NCI-H526 treated with DMSO at 0.1 percent for 48 hours (cell line): ENCODE measurements around the gene ARFGEF2.
"Not testable (repeated sequence)": the region's sequence is repeated elsewhere in the genome, so short reads cannot be mapped to it uniquely, and the experiment has no call there.

ENCODE experiments used
- DNase-seq: peaks from one replicate; lab custom pipeline; 2025; lab: John Stamatoyannopoulos, UW

The ARFGEF2 gene

DNA sequence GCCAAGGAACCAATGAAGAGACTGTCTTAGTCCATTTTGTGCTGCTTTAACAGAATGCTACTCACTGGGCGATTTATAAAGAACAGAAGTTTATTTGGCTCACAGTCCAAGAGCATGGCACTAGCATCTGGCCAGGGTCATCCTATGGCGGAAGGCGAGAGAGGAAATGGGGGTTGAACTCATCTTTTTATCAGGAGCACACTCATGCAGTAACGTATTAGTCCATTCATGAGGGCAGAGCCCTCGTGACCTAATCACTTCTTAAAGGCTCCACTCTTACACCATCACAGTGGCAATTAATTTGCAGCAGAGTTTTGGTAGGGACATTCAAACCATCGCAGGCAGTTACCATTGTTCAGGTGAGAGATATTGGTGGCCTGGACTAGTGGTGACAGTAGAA lies 8.5 kb downstream of the ARFGEF2 start:
- no peak for DNase-seq

DNA sequence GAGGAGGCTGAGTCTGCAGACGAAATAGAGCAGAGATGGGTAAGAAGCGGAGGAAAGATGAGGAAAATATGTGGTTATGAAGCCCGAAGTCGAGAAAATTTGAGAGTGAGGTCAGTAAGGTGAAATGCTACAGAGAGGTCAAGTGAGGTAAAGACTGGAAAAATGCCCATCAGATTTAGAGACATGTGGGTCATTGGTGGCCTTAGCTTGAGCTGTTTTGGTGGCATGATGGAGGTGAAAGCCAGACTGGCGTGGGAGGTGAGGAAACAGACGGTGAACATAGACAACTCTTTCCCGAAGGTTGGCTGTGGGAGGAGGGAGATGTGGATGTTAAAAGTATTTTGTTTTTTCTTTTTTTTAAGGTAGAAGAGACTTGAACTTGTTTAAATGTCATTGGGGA lies 9.4 kb downstream of the ARFGEF2 start:
- DNase-seq, result no peak

DNA sequence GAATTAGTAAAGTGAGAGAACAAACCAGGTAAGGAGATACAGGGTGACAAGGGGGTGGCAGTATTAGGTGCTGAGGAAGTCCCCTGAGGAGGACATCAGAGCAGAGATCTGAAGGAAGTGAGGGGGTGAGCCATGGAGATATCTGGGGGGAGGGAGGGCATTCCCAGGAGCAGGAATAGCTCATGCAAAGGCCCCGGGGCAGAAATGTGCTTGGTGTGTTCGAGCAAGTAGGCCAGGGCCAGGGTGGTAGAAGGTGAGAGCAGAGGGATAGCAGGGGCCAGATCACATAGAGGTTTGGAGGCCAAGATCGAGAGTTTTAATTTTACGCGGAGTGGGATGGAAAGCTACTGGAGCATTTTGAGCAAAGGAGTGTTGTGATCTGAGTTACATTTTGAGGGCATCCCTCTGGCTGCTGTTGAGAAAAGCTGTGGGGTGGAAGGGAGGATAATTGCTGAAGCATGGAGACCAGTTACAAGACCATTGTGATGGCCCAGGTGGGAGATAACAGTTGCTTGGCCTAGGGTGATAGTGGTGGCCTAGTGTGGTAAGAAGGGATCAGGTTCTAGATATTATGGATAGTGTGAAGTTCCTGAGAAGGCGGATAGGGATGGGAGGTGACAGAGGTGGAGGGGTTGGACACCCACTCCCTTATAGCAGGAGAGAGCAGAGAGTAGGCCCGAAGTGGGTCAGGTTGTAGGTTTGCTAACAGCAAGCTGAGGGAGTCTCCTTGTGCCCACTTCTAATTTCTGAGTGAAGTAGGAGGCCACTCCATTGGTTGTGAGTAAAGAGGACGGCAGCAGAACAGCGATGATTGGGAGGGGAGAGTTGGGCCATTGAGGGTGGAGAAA lies 10.2 kb downstream of the ARFGEF2 start:
- no peak for DNase-seq

DNA sequence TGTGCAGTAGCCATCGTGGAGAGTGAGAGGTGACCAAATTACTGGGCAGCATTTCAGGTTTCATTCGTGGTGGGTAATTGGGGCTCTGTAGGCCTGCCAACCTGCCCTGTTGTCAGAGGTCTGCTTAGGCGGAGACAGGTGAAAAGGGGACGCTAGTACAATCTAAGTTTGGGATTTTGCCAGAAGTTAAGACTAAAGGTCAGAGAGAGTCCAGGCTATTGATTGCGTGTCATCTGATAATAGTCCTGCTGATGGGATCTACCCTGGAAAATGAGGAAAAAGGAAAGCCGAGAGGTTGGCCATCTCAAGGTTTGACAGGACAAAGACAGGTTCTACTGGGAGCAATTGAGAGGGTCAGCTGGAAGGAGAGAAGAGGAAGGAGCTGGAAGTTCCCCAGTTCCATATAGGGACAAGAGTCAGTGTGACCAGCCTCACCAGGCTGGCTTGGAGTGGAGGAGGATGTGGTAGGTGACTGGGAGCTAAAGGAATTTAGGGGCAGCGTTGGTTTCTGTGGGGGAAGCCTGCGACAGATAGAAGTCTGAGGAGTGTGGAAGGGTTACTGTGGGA lies 10.9 kb downstream of the ARFGEF2 start:
- no peak for DNase-seq

DNA sequence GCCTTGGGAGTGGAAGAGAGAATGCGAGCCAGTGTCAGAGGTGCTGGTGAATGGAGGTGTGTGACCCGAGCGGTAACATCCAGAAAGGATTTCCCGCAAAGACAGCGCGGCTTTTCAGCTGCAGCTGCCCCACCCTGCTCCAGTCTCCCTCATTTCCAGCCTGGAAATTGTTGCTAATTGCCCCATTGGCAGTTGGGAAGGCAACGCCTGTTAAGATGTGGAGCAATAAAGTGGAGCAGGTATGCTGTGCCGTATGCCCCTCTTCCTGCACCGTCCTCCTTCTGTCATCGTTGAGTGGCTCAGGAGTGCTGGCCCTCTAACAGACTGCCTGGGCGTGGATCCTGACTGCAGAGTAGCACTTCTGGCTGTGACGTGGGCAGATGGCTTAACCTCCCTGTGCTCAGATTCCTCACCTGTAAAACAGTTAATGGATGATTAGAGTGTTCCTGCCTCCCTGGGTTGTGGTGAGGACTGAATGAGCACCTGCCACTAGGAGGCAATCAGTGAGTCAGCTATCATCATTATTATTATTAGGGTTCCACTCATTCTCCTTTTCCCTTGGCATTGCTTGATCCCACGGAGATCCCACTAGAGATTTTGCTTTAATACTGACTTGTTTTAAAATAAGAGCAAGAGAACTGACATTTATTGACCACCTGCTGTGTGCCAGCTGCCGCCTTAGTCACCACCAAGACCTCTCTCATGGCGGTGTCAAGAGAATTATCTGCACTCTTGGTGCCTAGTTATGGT lies 11.7 kb downstream of the ARFGEF2 start:
- no peak for DNase-seq

DNA sequence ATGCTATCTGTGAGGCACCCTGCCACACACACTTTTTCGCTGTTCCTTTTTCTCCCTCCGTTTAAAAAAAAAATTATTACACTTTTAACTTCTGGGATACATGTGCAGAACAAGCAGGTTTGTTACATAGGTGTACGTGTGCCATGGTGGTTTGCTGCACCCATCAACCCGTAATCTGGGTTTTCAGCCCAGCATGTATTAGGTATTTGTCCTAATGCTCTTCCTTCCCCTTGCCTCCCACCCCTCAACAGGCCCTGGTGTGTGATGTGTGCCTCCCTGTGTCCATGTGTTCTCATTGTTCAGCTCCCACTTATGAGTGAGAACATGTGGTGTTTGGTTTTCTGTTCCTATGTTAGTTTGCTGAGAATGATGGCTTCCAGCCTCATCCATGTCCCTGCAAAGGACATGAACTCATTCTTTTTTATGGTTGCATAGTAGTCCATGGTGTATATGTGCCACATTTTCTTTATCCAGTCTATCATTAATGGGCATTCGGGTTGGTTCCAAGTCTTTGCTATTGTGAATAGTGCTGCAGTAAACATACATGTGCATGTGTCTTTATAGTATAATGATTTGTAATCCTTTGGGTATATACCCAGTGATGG lies 12.9 kb downstream of the ARFGEF2 start:
- not testable (repeated sequence) for DNase-seq

DNA sequence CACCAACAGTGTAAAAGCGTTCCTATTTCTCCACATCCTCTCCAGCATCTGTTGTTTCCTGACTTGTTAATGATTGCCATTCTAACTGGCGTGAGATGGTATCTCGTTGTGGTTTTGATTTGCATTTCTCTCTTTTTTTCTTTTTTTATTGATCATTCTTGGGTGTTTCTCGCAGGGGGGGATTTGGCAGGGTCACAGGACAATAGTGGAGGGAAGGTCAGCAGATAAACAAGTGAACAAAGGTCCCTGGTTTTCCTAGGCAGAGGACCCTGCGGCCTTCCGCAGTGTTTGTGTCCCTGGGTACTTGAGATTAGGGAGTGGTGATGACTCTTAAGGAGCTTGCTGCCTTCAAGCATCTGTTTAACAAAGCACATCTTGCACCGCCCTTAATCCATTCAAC lies 13.5 kb downstream of the ARFGEF2 start:
- DNase-seq, result not testable (repeated sequence)

DNA sequence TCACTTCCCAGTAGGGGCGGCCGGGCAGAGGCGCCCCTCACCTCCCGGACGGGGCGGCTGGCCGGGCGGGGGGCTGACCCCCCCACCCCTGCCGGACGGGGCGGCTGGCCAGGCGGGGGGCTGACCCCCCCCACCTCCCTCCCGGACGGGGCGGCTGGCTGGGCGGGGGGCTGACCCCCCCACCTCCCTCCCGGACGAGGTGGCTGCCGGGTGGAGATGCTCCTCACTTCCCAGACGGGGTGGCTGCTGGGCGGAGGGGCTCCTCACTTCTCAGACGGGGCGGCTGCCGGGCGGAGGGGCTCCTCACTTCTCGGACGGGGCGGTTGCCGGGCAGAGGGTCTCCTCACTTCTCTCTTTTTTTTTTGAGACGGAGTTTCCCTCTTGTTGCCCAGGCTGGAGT lies 14.7 kb downstream of the ARFGEF2 start:
- DNase-seq, result not testable (repeated sequence)

DNA sequence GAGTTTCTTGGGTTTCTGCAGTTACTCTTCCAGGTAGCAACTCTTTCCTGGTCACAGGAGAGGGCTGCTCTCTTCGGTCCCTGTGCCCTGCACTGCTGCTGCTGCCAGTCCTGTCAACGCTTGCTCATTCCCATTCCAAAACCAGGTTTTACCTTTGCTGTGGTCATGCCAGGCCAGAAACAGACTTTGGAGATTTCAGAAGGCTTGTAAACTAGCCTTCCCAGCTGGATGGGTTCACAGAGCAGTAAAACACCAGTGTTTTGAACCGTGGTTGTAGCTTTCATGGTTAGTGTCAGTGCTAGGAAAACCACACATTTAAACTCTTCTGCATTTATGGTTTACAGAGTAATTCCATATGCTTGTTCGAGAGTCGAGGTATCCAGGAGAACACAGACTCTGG lies 16.2 kb downstream of the ARFGEF2 start:
- no peak for DNase-seq

DNA sequence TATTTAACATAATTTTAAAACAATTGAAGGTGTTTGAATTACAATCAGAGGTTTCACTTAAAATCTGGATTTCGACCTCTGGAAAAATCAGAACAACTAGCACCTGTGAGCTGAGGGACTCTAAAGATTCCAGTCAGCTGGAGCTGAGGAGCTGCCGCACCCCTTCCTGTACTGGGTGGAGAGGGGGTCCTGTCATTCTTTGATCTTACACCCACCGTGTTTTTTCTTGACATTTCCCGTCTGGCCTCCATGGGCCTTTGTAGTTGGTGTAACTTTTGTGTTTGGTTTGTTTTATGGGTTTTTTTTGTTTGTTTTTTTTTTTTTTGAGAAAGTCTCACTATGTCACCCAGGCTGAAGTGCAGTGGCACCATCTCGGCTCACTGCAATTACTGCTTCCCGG lies 17.2 kb downstream of the ARFGEF2 start:
- DNase-seq, result no peak

DNA sequence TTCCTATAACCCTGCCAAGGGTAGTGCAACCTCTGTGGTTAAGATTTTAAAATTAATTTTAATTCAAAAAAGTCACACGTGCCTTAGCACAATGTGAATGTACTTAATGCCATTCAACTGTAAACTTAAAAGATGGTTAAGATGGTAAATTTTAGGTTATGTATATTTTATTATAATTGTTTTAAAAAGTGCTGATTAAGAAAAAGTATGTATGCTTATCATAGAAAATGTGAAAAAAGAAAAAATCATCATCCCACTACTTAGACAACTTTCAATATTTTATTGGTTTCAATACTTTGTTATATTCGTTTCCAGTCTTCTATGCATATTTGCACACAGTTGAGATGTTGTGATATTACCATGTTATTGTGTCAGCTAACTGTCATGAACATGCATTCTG lies 18.7 kb downstream of the ARFGEF2 start:
- DNase-seq, result no peak

DNA sequence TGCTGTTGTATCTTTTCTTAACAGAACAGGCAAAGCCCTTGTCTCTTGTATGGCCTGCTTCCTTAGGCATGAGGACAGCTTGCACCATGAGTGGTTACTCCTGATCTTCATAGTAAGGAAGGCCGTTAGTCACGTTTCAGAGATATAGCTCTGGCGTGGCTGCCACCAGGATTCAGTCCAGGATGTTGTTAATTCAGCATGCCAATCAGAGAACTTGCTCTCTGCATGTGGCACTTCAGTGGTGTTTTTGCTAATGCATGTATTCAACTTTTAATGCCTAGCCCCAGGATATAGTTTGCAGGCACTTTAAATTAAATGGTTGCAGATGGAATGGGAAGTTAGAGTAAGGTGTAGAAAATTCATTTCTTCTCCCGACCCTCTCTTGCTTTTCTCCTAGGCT lies 20.0 kb downstream of the ARFGEF2 start:
- no peak for DNase-seq

DNA sequence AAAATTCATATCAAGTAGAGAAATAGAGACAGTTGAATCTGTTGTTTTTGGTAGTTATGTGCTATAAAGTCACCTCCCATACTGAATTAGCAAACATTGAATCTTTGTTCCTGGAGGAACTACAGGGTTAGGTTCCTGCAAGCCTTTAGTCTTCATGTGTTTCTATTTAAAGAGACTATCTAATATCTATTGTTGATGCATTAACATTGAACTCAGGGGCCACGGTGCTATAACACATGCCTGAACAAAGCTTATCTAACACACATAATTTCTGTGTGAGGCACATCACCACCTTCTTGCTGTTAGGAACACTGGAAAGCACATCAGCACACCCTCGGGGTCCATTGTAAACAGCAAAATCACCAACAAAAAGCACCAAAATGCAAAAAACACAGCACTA lies 21.2 kb downstream of the ARFGEF2 start:
- no peak for DNase-seq

DNA sequence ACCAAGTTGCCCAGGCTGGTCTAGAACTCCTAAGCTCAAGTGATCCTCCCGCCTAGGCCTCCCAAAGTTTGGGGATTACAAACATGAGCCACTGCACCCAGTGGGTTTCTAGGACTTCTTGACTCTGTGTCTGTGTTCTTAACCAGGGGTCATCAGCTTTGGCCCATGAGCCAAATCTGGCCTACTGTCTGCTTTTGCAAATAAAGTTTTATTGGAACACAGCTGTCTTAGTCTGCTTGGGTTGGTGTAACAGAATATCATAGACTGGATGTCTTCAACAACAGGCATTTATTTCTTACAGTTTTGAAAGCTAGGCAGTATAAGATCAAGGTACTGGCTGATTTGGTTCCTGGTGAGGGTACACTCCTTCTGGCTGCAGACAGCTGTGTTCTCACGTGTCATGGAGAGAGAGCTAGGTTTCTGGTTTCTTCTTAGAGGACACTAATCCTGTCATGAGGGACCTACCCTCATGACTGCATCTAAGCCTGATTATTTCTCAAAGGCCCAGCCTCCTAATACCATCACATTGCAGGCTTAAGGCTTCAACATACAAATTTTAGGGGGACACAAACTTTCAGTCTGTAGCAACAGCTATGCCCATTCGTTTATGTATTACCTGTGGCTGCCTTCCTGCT lies 23.3 kb downstream of the ARFGEF2 start:
- no peak for DNase-seq

DNA sequence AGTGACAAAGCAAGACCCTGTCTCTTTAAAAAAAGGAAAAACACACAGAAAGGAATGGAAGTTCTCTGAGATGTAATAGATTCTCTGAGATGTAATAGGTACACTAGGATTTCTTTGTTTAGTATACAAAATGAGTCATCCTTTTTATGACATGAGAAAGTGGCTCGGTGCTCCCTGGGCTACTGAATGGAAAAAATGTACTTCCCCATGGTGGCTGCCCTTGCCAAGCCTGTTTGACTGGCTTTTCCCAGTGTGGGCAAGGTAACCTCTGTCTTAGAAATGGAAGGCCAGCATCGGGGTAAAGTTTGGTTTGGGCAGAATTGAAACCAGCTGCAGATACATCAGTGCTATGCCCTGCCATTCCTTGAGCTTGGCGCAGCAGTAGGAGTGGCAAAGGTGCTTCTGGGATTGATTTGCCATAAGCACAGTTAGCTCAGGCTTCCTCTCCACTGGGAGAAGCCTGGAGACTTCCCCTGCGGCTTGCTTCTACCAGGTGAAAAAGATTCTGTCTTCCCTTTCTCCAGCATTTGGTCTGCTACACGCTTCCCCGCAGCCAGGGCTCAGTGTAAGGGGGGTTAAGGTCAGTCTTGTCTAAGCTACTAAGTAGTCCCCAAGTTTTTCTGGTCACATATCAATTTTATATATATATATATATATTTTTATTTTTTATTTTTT lies 24.5 kb downstream of the ARFGEF2 start:
- DNase-seq, result no peak

DNA sequence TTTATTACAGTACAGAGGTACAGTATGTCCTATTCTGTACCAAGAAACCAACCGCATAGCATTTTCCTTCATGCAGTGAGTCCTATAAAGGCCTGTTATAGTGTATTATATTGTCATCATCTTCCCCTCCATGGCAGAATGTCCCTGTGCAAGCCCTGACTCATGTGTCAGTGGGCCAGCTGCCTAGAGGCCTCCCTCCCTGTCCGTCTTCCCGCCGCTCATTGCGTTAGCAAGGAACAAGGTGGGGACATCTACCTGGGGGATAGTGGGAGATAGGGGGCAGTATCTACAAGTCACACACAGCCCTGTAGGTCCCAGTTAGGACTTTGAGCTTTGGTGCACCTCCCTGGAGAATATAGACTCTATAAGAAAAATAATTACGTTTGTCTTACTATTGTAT lies 27.1 kb downstream of the ARFGEF2 start:
- DNase-seq, result no peak

DNA sequence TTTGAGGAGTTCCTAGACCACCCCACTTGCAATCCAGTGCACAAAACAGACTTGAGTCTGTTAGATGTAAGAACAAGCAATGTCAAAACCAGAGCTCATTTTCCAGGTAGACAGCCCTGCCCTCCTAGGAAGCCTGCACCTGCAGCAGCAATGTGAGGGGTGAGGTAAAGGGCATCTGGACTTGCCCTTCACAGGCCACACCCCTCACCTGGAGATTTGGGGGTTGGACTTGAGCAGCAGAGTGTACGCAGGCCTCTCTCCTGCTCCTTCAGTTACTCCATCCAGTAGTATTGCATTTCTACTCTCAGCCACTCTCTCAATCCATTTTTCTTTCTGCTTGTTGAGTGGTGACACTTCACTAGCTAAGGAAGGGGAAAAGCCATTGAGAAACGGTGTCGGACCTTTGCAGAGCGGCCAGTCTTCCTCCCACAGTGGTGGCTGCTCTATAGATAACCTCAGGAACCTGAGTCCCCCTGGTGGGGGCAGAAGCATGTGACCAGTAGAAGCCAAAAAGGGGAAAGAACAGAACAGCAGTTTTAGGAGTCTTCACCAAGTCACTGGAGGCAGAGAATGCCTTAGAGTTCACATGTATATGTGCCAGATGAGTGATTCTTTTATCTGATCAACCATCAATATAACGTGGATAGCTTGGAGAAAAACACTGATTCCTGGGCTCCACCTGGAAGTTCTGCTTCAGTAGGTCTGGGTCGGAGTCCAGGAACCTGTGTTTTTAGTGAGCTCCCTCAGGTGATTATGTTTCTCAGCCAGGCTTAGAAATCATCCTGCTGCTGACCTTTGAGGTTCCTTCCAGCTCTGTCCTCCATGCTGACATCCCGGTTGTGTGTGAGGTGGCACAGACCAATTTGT lies 28.0 kb downstream of the ARFGEF2 start:
- DNase-seq, result no peak

DNA sequence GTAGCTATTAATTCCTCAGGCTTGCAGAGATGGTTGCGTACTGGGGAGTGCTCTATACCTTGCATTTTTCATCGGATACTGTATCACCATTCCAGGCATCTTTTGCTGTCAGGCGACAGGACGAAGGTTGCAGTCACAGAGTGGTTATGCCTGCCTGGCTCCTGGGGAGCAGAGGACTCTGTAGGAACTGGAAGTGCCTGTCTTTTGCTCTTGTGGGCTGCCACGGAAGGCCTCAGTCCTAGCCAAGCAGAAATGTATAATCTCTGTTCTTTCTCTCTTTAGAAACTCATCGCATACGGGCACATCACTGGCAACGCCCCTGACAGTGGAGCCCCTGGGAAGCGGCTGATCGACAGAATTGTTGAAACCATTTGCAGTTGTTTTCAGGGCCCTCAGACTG lies 29.5 kb downstream of the ARFGEF2 start:
- DNase-seq, result no peak

DNA sequence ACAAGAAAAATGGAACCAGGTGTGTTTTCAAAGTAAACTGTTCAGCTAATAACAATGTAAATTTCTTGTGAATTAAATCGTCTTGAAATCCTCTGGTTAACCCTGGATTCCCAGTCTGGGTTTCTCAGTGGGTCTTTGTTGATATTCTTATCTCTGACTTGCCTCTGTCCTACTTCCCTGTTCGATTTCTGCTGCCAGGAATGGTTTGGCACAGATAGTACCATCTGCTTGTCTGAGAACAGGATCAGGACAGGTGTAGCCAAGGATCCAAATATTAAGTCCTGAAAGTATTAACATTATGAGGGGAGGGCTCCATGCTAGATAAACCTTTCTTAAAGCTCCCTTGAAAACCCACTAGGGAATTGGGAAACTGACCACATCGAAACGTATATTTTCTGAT lies 30.1 kb downstream of the ARFGEF2 start:
- DNase-seq, result no peak

DNA sequence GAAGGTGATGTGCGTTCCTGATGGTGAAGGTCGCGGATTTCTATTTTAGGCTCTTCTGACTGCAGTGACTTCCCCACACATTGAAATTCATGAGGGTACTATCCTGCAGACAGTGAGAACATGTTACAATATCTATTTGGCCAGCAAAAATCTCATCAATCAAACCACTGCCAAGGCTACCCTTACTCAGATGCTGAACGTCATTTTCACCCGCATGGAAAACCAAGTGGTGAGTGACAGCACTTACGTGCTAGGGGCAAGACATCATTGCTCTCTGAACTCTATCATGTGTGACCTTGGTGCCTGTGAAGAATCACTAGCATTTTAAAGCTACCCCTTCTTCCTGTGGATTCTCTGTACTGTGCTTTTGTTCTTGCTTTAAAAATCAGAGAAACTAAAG lies 31.1 kb downstream of the ARFGEF2 start:
- no peak for DNase-seq

DNA sequence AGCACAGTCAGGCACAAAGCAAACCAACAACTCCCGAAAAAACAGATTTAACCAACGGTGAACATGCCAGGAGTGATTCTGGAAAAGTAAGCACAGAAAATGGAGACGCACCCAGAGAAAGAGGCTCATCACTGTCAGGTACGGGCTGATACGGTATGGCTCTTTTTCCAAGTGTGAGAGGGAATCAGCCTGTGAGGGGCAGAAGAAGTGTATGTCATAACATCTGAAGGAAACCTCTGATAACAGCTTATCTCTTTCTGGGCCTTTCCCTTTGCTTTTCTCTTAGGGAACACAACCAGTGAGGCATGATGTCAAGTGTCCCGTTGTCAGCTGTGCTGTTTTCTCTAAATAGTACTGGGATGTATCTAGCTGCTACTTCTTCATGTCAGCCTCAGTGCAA lies 32.1 kb downstream of the ARFGEF2 start:
- DNase-seq, result no peak
